Progenitor cell of endocrine pancreas (in vitro differentiated cells): ENCODE measurements around the gene PAX5. TPM values are rescaled to one million over a fixed set of nuclear protein-coding genes. Genes with fewer than 3 reads are reported as not detected.

ENCODE experiments used
- DNase-seq: peaks from one replicate; pipeline ENCODE4 v3.0.0; 2021; ENCODE audit warnings: low spot score; ENCODE audit not compliant: unreplicated experiment
- H3K27ac Mint-ChIP-seq: 2 replicates; pipeline ENCODE4 v1.8.0; 2021; ENCODE audit warnings: mild to moderate bottlenecking, moderate library complexity, mixed read lengths
- H3K27me3 Mint-ChIP-seq: 2 replicates; pipeline ENCODE4 v1.8.0; 2021; ENCODE audit warnings: mixed read lengths
- H3K36me3 Mint-ChIP-seq: 2 replicates; pipeline ENCODE4 v1.8.0; 2022; ENCODE audit warnings: mixed read lengths; ENCODE audit not compliant: insufficient read depth
- H3K4me1 Mint-ChIP-seq: 2 replicates; pipeline ENCODE4 v1.8.0; 2021; ENCODE audit warnings: low read depth, mixed read lengths
- H3K4me3 Mint-ChIP-seq: 2 replicates; pipeline ENCODE4 v1.8.0; 2021; ENCODE audit warnings: low read depth, mild to moderate bottlenecking, moderate library complexity, mixed read lengths
- H3K9me3 Mint-ChIP-seq: 2 replicates; pipeline ENCODE4 v1.8.0; 2021; ENCODE audit warnings: low read depth, mixed read lengths
- total RNA-seq: library from RNA; stranded (reverse); gene quantifications from 2 replicates; pipeline ENCODE4 v1.2.1, GENCODE V29; 2021
- TF ChIP-seq, protein P1 (sequence below): fragments of 200-600 bp; sonication (generic); IDR thresholded peaks from one replicate; pipeline ENCODE4 v1.5.0; 2021; ENCODE audit warnings: antibody characterized with exemption, mild to moderate bottlenecking; ENCODE audit not compliant: unreplicated experiment

The PAX5 gene
- total RNA-seq, 1 donor from 2014 or later: not detected

DNA sequence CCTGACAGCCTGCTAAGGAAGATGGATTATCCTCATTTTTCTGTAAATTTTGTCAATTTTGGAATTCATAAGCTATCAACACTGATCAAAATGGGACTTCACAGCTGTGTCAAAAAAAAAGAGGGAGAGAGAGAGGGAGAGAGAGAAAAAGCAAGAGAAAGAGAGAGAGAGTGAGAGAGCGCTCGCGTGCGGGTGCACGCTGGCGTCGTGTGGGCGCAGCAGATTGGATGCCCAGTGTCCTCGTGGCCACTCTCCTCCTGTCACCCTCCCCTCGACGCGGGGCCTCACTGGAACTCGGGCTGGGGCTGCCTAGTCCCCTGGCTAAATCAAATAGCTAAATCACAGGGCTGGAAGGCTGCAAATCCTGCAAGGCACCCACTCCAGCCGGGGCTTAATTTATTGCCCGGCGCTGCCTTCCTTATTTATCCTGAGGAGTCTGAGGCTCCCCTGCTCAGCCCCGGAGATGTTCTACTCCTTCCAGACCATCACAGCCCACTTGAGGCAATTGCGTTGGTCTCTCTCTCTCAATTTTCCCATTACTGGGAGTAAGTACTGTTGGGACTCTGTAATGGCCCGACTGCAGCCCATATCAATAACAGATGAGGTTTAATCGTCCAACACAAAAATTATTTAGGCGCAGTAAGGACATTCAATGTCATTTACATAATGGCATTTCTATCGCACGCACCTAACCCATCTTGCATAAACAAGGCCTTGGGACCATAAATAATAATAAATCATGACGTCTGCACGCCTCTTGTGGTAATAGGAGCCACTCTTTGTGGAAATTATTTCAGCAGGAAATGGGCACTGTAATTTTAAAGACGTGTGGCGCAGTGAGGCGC, 94.2 kb downstream of the PAX5 start:
- H3K27ac Mint-ChIP-seq: no peak overlapping the region
- TF ChIP-seq, protein P1, sequence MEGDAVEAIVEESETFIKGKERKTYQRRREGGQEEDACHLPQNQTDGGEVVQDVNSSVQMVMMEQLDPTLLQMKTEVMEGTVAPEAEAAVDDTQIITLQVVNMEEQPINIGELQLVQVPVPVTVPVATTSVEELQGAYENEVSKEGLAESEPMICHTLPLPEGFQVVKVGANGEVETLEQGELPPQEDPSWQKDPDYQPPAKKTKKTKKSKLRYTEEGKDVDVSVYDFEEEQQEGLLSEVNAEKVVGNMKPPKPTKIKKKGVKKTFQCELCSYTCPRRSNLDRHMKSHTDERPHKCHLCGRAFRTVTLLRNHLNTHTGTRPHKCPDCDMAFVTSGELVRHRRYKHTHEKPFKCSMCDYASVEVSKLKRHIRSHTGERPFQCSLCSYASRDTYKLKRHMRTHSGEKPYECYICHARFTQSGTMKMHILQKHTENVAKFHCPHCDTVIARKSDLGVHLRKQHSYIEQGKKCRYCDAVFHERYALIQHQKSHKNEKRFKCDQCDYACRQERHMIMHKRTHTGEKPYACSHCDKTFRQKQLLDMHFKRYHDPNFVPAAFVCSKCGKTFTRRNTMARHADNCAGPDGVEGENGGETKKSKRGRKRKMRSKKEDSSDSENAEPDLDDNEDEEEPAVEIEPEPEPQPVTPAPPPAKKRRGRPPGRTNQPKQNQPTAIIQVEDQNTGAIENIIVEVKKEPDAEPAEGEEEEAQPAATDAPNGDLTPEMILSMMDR: no peak
- H3K36me3 Mint-ChIP-seq: no peaks in the 10 kb centered on the region
- H3K27me3 Mint-ChIP-seq: peaks cover 63% of the 10 kb centered on the region
- no peaks in the 10 kb centered on the region for H3K9me3 Mint-ChIP-seq
- DNase-seq: no peak
- peaks cover 5% of the 10 kb centered on the region for H3K4me1 Mint-ChIP-seq
- H3K4me3 Mint-ChIP-seq: no peak overlapping the region

DNA sequence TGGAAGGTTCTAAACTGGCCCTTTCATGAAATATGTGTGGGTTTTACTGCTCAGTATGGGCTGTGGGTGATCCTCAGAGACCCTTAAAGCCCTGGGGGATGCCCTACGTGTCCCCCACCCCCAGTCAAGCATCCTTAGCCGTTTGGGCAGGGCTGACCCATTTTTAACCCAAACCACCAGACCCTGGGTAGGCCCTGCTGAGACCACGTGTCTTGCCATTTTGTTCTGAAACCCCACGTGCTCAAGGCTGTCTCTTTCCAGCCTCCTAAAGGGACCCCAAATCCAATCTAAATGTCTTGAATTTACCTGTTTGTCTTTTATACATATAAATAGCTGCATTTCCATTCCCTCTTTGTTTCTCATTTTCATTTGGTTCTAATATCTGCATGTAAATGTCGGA, 94.9 kb downstream of the PAX5 start:
- TF ChIP-seq, protein P1: no peak
- no peaks in the 10 kb centered on the region for H3K36me3 Mint-ChIP-seq

GRCh38 chr9:36938617-36939016, 95.5 kb downstream of the PAX5 start:
- H3K27me3 Mint-ChIP-seq: peaks cover 71% of the 10 kb centered on the region
- DNase-seq: no peak
- peaks cover 5% of the 10 kb centered on the region for H3K4me1 Mint-ChIP-seq
- no peaks in the 10 kb centered on the region for H3K36me3 Mint-ChIP-seq
- no peak overlapping the region for H3K27ac Mint-ChIP-seq
- TF ChIP-seq, protein P1: no peak
- no peak overlapping the region for H3K4me3 Mint-ChIP-seq
- H3K9me3 Mint-ChIP-seq: no peaks in the 10 kb centered on the region

More for the DNA sequence above, 94.9 kb downstream of the PAX5 start:
- Mint-ChIP-seq H3K4me3 (no peak overlapping the region), H3K4me1 (peaks cover 5% of the 10 kb centered on the region), H3K27me3 (peaks cover 65% of the 10 kb centered on the region), H3K27ac (no peak overlapping the region), H3K9me3 (no peaks in the 10 kb centered on the region)
- DNase-seq: no peak

DNA sequence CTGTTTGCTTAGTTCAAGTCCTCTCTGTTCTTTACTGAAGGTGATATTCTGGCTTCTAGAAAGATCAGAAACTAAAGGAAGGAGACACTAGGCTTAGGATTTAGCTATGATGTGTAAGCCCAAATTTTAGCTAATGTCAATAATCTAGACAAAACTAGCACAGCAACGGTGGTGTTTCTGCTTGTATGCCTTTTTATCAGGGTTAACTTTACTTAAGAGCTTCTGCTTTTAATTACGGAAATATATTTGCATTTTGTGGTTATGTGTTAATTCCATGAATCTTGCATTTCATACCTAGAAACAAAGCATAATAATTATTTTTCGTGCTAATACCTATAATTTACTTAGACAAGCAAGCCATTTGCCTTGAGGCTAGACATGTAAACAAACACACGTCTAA, 96.1 kb downstream of the PAX5 start:
- peaks cover 70% of the 10 kb centered on the region for H3K27me3 Mint-ChIP-seq
- H3K36me3 Mint-ChIP-seq: no peaks in the 10 kb centered on the region
- no peak for DNase-seq
- no peaks in the 10 kb centered on the region for H3K9me3 Mint-ChIP-seq
- TF ChIP-seq, protein P1: no peak
- peaks cover 5% of the 10 kb centered on the region for H3K4me1 Mint-ChIP-seq
- no peak overlapping the region for H3K4me3 Mint-ChIP-seq
- no peak overlapping the region for H3K27ac Mint-ChIP-seq

GRCh38 chr9:36937346-36937745, 96.7 kb downstream of the PAX5 start:
- H3K36me3 Mint-ChIP-seq: no peaks in the 10 kb centered on the region
- peaks cover 68% of the 10 kb centered on the region for H3K27me3 Mint-ChIP-seq
- H3K27ac Mint-ChIP-seq: no peak overlapping the region
- no peak for DNase-seq
- no peak overlapping the region for H3K4me3 Mint-ChIP-seq
- peaks cover under 1% of the 10 kb centered on the region for H3K9me3 Mint-ChIP-seq
- peaks cover 5% of the 10 kb centered on the region for H3K4me1 Mint-ChIP-seq
- TF ChIP-seq, protein P1: no peak
